ENCODE results near the gene SH3PXD2A.
"Not testable (repeated sequence)": the region's sequence is repeated elsewhere in the genome, so short reads cannot be mapped to it uniquely, and the experiment has no call there.

The SH3PXD2A gene

GRCh38 chr10:103614306-103615158 lies 240.8 kb downstream of the SH3PXD2A start:
- Histone ChIP-seq H3K36me3 (ENCODE audit: control insufficient read depth, insufficient read depth, low read length, severe bottlenecking) (peaks cover 64% of the 10 kb centered on the region), H3K27me3 (replicated peaks; ENCODE audit: control insufficient read depth, insufficient read depth, low read length) (no peaks in the 10 kb centered on the region), H3K4me1 (ENCODE audit: control insufficient read depth, insufficient read depth, low read length) (peaks cover 75% of the 10 kb centered on the region), H3K9me3 (ENCODE audit: control insufficient read depth, low read length) (no peaks in the 10 kb centered on the region), H3K4me3 (ENCODE audit: low read length) (no peak overlapping the region), H3K9ac (ENCODE audit: low read length) (peak overlapping the region; percentile 65)
- no peak for DNase-seq (ENCODE audit: low read depth)

- H3K4me3 ChIP-seq (ENCODE audit: low read length), result no peak overlapping the region
- no peak for DNase-seq (ENCODE audit: low read depth)
- H3K36me3 ChIP-seq (ENCODE audit: control insufficient read depth, insufficient read depth, low read length, severe bottlenecking), result peaks cover 73% of the 10 kb centered on the region
- H3K27me3 ChIP-seq (replicated peaks; ENCODE audit: control insufficient read depth, insufficient read depth, low read length), result no peaks in the 10 kb centered on the region
- no peaks in the 10 kb centered on the region for H3K9me3 ChIP-seq (ENCODE audit: control insufficient read depth, low read length)
- no peak overlapping the region for H3K9ac ChIP-seq (ENCODE audit: low read length)
- peaks cover 66% of the 10 kb centered on the region for H3K4me1 ChIP-seq (ENCODE audit: control insufficient read depth, insufficient read depth, low read length)
These were observed 241.8 kb downstream of the SH3PXD2A start for GRCh38 chr10:103613616-103614015.

GRCh38 chr10:103612462-103613365 lies 242.7 kb downstream of the SH3PXD2A start:
- Histone ChIP-seq H3K9ac (ENCODE audit: low read length) (peak overlapping the region; percentile 44), H3K4me1 (ENCODE audit: control insufficient read depth, insufficient read depth, low read length) (peaks cover 57% of the 10 kb centered on the region), H3K9me3 (ENCODE audit: control insufficient read depth, low read length) (no peaks in the 10 kb centered on the region), H3K36me3 (ENCODE audit: control insufficient read depth, insufficient read depth, low read length, severe bottlenecking) (peaks cover 72% of the 10 kb centered on the region), H3K4me3 (ENCODE audit: low read length) (no peak overlapping the region), H3K27me3 (replicated peaks; ENCODE audit: control insufficient read depth, insufficient read depth, low read length) (no peaks in the 10 kb centered on the region)
- peak; percentile 66 for DNase-seq (ENCODE audit: low read depth)

GRCh38 chr10:103610921-103611511 lies 244.4 kb downstream of the SH3PXD2A start:
- no peaks in the 10 kb centered on the region for H3K27me3 ChIP-seq (replicated peaks; ENCODE audit: control insufficient read depth, insufficient read depth, low read length)
- H3K9me3 ChIP-seq (ENCODE audit: control insufficient read depth, low read length), result no peaks in the 10 kb centered on the region
- no peak overlapping the region for H3K9ac ChIP-seq (ENCODE audit: low read length)
- peaks cover 69% of the 10 kb centered on the region for H3K36me3 ChIP-seq (ENCODE audit: control insufficient read depth, insufficient read depth, low read length, severe bottlenecking)
- H3K4me3 ChIP-seq (ENCODE audit: low read length), result no peak overlapping the region
- H3K4me1 ChIP-seq (ENCODE audit: control insufficient read depth, insufficient read depth, low read length), result peaks cover 41% of the 10 kb centered on the region
- DNase-seq (ENCODE audit: low read depth), result no peak

GRCh38 chr10:103610083-103610472 lies 245.3 kb downstream of the SH3PXD2A start:
- Histone ChIP-seq H3K4me1 (ENCODE audit: control insufficient read depth, insufficient read depth, low read length) (peaks cover 39% of the 10 kb centered on the region), H3K36me3 (ENCODE audit: control insufficient read depth, insufficient read depth, low read length, severe bottlenecking) (peaks cover 75% of the 10 kb centered on the region)

GRCh38 chr10:103609231-103610082 lies 245.9 kb downstream of the SH3PXD2A start:
- peaks cover 33% of the 10 kb centered on the region for H3K4me1 ChIP-seq (ENCODE audit: control insufficient read depth, insufficient read depth, low read length)
- peaks cover 76% of the 10 kb centered on the region for H3K36me3 ChIP-seq (ENCODE audit: control insufficient read depth, insufficient read depth, low read length, severe bottlenecking)
- DNase-seq (ENCODE audit: low read depth), result no peak
- H3K4me3 ChIP-seq (ENCODE audit: low read length), result no peak overlapping the region
- H3K9ac ChIP-seq (ENCODE audit: low read length), result no peak overlapping the region
- H3K9me3 ChIP-seq (ENCODE audit: control insufficient read depth, low read length), result no peaks in the 10 kb centered on the region
- no peaks in the 10 kb centered on the region for H3K27me3 ChIP-seq (replicated peaks; ENCODE audit: control insufficient read depth, insufficient read depth, low read length)

More at GRCh38 chr10:103610083-103610472, 245.3 kb downstream of the SH3PXD2A start:
- no peak for DNase-seq (ENCODE audit: low read depth)
- H3K27me3 ChIP-seq (replicated peaks; ENCODE audit: control insufficient read depth, insufficient read depth, low read length), result no peaks in the 10 kb centered on the region
- no peak overlapping the region for H3K4me3 ChIP-seq (ENCODE audit: low read length)
- no peaks in the 10 kb centered on the region for H3K9me3 ChIP-seq (ENCODE audit: control insufficient read depth, low read length)
- H3K9ac ChIP-seq (ENCODE audit: low read length), result no peak overlapping the region

GRCh38 chr10:103608056-103608455 lies 247.3 kb downstream of the SH3PXD2A start:
- H3K9ac ChIP-seq (ENCODE audit: low read length); H3K4me3 ChIP-seq (ENCODE audit: low read length); H3K27me3 ChIP-seq (replicated peaks; ENCODE audit: control insufficient read depth, insufficient read depth, low read length); H3K9me3 ChIP-seq (ENCODE audit: control insufficient read depth, low read length); DNase-seq (ENCODE audit: low read depth): not testable (repeated sequence)
- peaks cover 21% of the 10 kb centered on the region for H3K4me1 ChIP-seq (ENCODE audit: control insufficient read depth, insufficient read depth, low read length)
- H3K36me3 ChIP-seq (ENCODE audit: control insufficient read depth, insufficient read depth, low read length, severe bottlenecking), result peaks cover 77% of the 10 kb centered on the region

- DNase-seq (ENCODE audit: low read depth); H3K9ac ChIP-seq (ENCODE audit: low read length); H3K9me3 ChIP-seq (ENCODE audit: control insufficient read depth, low read length); H3K4me3 ChIP-seq (ENCODE audit: low read length); H3K27me3 ChIP-seq (replicated peaks; ENCODE audit: control insufficient read depth, insufficient read depth, low read length): not testable (repeated sequence)
- Histone ChIP-seq H3K36me3 (ENCODE audit: control insufficient read depth, insufficient read depth, low read length, severe bottlenecking) (peaks cover 77% of the 10 kb centered on the region), H3K4me1 (ENCODE audit: control insufficient read depth, insufficient read depth, low read length) (peaks cover 11% of the 10 kb centered on the region)
These were observed 248.3 kb downstream of the SH3PXD2A start for GRCh38 chr10:103607051-103607450.

- not testable (repeated sequence) for H3K27me3 ChIP-seq (replicated peaks; ENCODE audit: control insufficient read depth, insufficient read depth, low read length); H3K4me1 ChIP-seq (ENCODE audit: control insufficient read depth, insufficient read depth, low read length); DNase-seq (ENCODE audit: low read depth); H3K4me3 ChIP-seq (ENCODE audit: low read length); H3K9me3 ChIP-seq (ENCODE audit: control insufficient read depth, low read length)
- Histone ChIP-seq H3K36me3 (ENCODE audit: control insufficient read depth, insufficient read depth, low read length, severe bottlenecking) (peaks cover 77% of the 10 kb centered on the region), H3K9ac (ENCODE audit: low read length) (peak overlapping the region; percentile 6)
These were observed 249.3 kb downstream of the SH3PXD2A start for GRCh38 chr10:103606097-103606438.

GRCh38 chr10:103605359-103606096 lies 249.8 kb downstream of the SH3PXD2A start:
- peak overlapping the region; percentile 6 for H3K9ac ChIP-seq (ENCODE audit: low read length)
- H3K4me3 ChIP-seq (ENCODE audit: low read length), result no peak overlapping the region
- no peaks in the 10 kb centered on the region for H3K9me3 ChIP-seq (ENCODE audit: control insufficient read depth, low read length)
- peaks cover 6% of the 10 kb centered on the region for H3K4me1 ChIP-seq (ENCODE audit: control insufficient read depth, insufficient read depth, low read length)
- peak; percentile 71 for DNase-seq (ENCODE audit: low read depth)
- no peaks in the 10 kb centered on the region for H3K27me3 ChIP-seq (replicated peaks; ENCODE audit: control insufficient read depth, insufficient read depth, low read length)
- peaks cover 77% of the 10 kb centered on the region for H3K36me3 ChIP-seq (ENCODE audit: control insufficient read depth, insufficient read depth, low read length, severe bottlenecking)
